Natural killer cell (primary cell): ENCODE data around the gene ABCB4. TPM values are rescaled to one million over a fixed set of nuclear protein-coding genes. Genes with fewer than 3 reads are reported as not detected.

ENCODE experiments used
- ATAC-seq, 3 donors: fragments of 150-1000 bp in 2 of 3; fragments of 200-7000 bp in 1 of 3; cut with Tn5 transposase; 1 replicate in 1 of 3; 2 replicates in 2 of 3; pipeline ENCODE4 v1.10.0; 2021; ENCODE audit warnings: mild to moderate bottlenecking in 2 of 3, moderate library complexity in 2 of 3
- DNase-seq, 2 donors: peaks; one replicate each; pipeline versions ENCODE4 v3.0.0 to v3.0.0-alpha.2; 2013 to 2021; ENCODE audit warnings: mixed read lengths in 1 of 2
- H3K27ac ChIP-seq: one replicate; pipeline ENCODE4 v1.5.1; 2013; ENCODE audit warnings: mild to moderate bottlenecking, low read length
- H3K27me3 ChIP-seq: one replicate; pipeline ENCODE4 v1.6.1; 2013; ENCODE audit warnings: low read length; ENCODE audit not compliant: control insufficient read depth, insufficient read depth
- H3K36me3 ChIP-seq: one replicate; pipeline ENCODE4 v1.6.1; 2013; ENCODE audit warnings: low read length; ENCODE audit not compliant: control insufficient read depth, insufficient read depth
- H3K4me1 ChIP-seq: one replicate; pipeline ENCODE4 v1.6.1; 2013; ENCODE audit warnings: low read length; ENCODE audit not compliant: control insufficient read depth, insufficient read depth
- H3K4me3 ChIP-seq: one replicate; pipeline ENCODE4 v1.5.1; 2013; ENCODE audit warnings: low read length
- H3K9me3 ChIP-seq: one replicate; pipeline ENCODE4 v1.6.1; 2013; ENCODE audit warnings: low read length; ENCODE audit not compliant: control insufficient read depth, insufficient read depth
- H3K27ac Mint-ChIP-seq, 2 donors: one replicate each; pipeline ENCODE4 v1.8.0; 2022; ENCODE audit warnings: mild to moderate bottlenecking in 2 of 2, mixed read lengths in 2 of 2, moderate library complexity in 1 of 2
- H3K27me3 Mint-ChIP-seq, 2 donors: one replicate each; pipeline ENCODE4 v1.8.0; 2022; ENCODE audit warnings: low read depth in 2 of 2, mixed read lengths in 2 of 2
- H3K36me3 Mint-ChIP-seq: one replicate; pipeline ENCODE4 v1.8.0; 2022; ENCODE audit warnings: mixed read lengths
- H3K4me1 Mint-ChIP-seq, 2 donors: one replicate each; pipeline ENCODE4 v1.8.0; 2022; ENCODE audit warnings: mixed read lengths in 2 of 2
- H3K4me3 Mint-ChIP-seq: one replicate; pipeline ENCODE4 v1.8.0; 2022; ENCODE audit warnings: mild to moderate bottlenecking, moderate library complexity, mixed read lengths
- H3K9me3 Mint-ChIP-seq, 2 donors: one replicate each; pipeline ENCODE4 v1.8.0; 2022; ENCODE audit warnings: mixed read lengths in 2 of 2
- CTCF ChIP-seq: fragments of 200-600 bp; IDR thresholded peaks from one replicate; pipeline ENCODE4 v1.8.0; 2022; ENCODE audit warnings: antibody characterized with exemption
- WGBS: methylation state at CpG from one replicate; pipeline ENCODE4 v1.1.7; 2013; ENCODE audit warnings: missing lambda C conversion rate; ENCODE audit not compliant: insufficient coverage; 5-methylcytosine and 5-hydroxymethylcytosine counted together
- intact Hi-C: fragments of 100-400 bp; cut with micrococcal nuclease; formaldehyde crosslinking; loops from one replicate; pipeline ENCODE4 v1.14.2; 2022
- total RNA-seq, 4 donors: library from RNA; stranded (reverse); fragments of 120-200 nt in 1 of 4; gene quantifications; one replicate each; pipeline versions ENCODE4 v1.2.3 to v1.2.4, GENCODE V29; 2013 to 2022

ABCB4 gene
- total RNA-seq, 3 donors from 2014 or later (not counting 1 experiment from before 2014, with no cell fraction given), result 0.14 to 0.63 (median 0.50) TPM

- Mint-ChIP-seq H3K36me3 (no peaks in the 10 kb centered on the region), H3K27ac (no peak overlapping the region), H3K9me3 (no peaks in the 10 kb centered on the region), H3K4me3 (no peak overlapping the region), H3K4me1 (peaks cover 0 to 5% of the 10 kb centered on the region in 2 donors), H3K27me3 (peaks cover 7 to 22% of the 10 kb centered on the region in 2 donors)
- Histone ChIP-seq H3K4me3 (no peak overlapping the region), H3K27me3 (no peaks in the 10 kb centered on the region), H3K27ac (no peak overlapping the region), H3K9me3 (no peaks in the 10 kb centered on the region), H3K4me1 (no peaks in the 10 kb centered on the region), H3K36me3 (no peaks in the 10 kb centered on the region)
- intact Hi-C loops, result no loop called here
- 84% methylated on average over 4 of the region's 4 CpGs for WGBS
- DNase-seq (no peak), ATAC-seq (no peak)
- no peak for TF ChIP-seq CTCF
These were observed 24.3 kb downstream of the ABCB4 start for GRCh38 chr7:87451187-87451586.

- TF ChIP-seq CTCF, result no peak
- intact Hi-C loops, result no loop called here
- Mint-ChIP-seq H3K9me3 (no peaks in the 10 kb centered on the region), H3K4me3 (no peak overlapping the region), H3K4me1 (peaks cover 0 to 5% of the 10 kb centered on the region in 2 donors), H3K27me3 (peaks cover 3 to 17% of the 10 kb centered on the region in 2 donors), H3K36me3 (no peaks in the 10 kb centered on the region), H3K27ac (no peak overlapping the region)
- H3K27me3 ChIP-seq, result no peaks in the 10 kb centered on the region
- no peak overlapping the region for H3K27ac ChIP-seq
- ATAC-seq, result no peak
- no peaks in the 10 kb centered on the region for H3K9me3 ChIP-seq
- H3K4me1 ChIP-seq, result no peaks in the 10 kb centered on the region
- H3K36me3 ChIP-seq, result no peaks in the 10 kb centered on the region
- H3K4me3 ChIP-seq, result no peak overlapping the region
- DNase-seq, result no peak
- WGBS, result 87% methylated on average over 1 of the region's 1 CpG
These were observed 24.8 kb downstream of the ABCB4 start for GRCh38 chr7:87450706-87451105.

- no peaks in the 10 kb centered on the region for H3K9me3 ChIP-seq
- Mint-ChIP-seq H3K9me3 (no peaks in the 10 kb centered on the region), H3K27me3 (peaks cover 2 to 22% of the 10 kb centered on the region in 2 donors), H3K4me1 (peaks cover 0 to 5% of the 10 kb centered on the region in 2 donors), H3K27ac (no peak overlapping the region), H3K4me3 (no peak overlapping the region), H3K36me3 (no peaks in the 10 kb centered on the region)
- intact Hi-C loops, result no loop called here
- TF ChIP-seq CTCF, result no peak
- H3K36me3 ChIP-seq, result no peaks in the 10 kb centered on the region
- ATAC-seq (no peak), DNase-seq (no peak)
- 37% methylated on average over 7 of the region's 7 CpGs for WGBS
- H3K4me3 ChIP-seq, result no peak overlapping the region
- no peaks in the 10 kb centered on the region for H3K27me3 ChIP-seq
- H3K4me1 ChIP-seq, result no peaks in the 10 kb centered on the region
- no peak overlapping the region for H3K27ac ChIP-seq
These were observed 27.1 kb downstream of the ABCB4 start for GRCh38 chr7:87448388-87448787.

- Histone ChIP-seq H3K27me3 (no peaks in the 10 kb centered on the region), H3K27ac (no peak overlapping the region), H3K4me3 (no peak overlapping the region), H3K4me1 (no peaks in the 10 kb centered on the region), H3K36me3 (no peaks in the 10 kb centered on the region), H3K9me3 (no peaks in the 10 kb centered on the region)
- ATAC-seq (no peak), DNase-seq (no peak)
- peaks cover 5 to 13% of the 10 kb centered on the region in 2 donors for H3K27me3 Mint-ChIP-seq
- no peaks in the 10 kb centered on the region for H3K9me3 Mint-ChIP-seq
- H3K36me3 Mint-ChIP-seq, result no peaks in the 10 kb centered on the region
- H3K27ac Mint-ChIP-seq, result no peak overlapping the region
- no peak overlapping the region for H3K4me3 Mint-ChIP-seq
- peaks cover 0 to 5% of the 10 kb centered on the region in 2 donors for H3K4me1 Mint-ChIP-seq
- WGBS, result 93% methylated on average over 3 of the region's 4 CpGs
- no peak for TF ChIP-seq CTCF
- intact Hi-C loops, result no loop called here
These were observed 28.3 kb downstream of the ABCB4 start for GRCh38 chr7:87447116-87447635.
